ENCODE data around the gene PCDHGA8. TPM values are rescaled to one million over a fixed set of nuclear protein-coding genes. Genes with fewer than 3 reads are reported as not detected.
A peak's percentile ranks its signal among the peaks of the same experiment; 100 is the strongest.
"Not testable (repeated sequence)": the region's sequence is repeated elsewhere in the genome, so short reads cannot be mapped to it uniquely, and the experiment has no call there.

PCDHGA8 gene
- total RNA-seq, 1 donor from 2014 or later, result 8.5 TPM

GRCh38 chr5:141397756-141398551, 5.5 kb downstream of the PCDHGA8 start, which contains the start of gene PCDHGB5:
Gene PCDHGB5 (plus strand): TSS chr5:141397947. CDS start chr5:141398128, 181 bp downstream.
- intact Hi-C loops (cut with micrococcal nuclease); H3K27me3 ChIP-seq (ENCODE audit: low read depth): not testable (repeated sequence)
- Histone ChIP-seq H3K4me3 (peak within 1 kb of the TSS; percentile 59), H3K36me3 (peaks cover 25% of the 10 kb centered on the region), H3K27ac (replicated peaks) (peak within 1 kb of the TSS; percentile 61), H3K9me3 (replicated peaks) (peaks cover 93% of the 10 kb centered on the region), H3K4me1 (peaks cover 24% of the 10 kb centered on the region)
- TF ChIP-seq CTCF (IDR thresholded peaks at IDR 0.05; ENCODE audit: borderline replicate concordance), result peak; percentile 73
- peak; percentile 48 for DNase-seq

- no peak for DNase-seq
- H3K4me3 ChIP-seq, result peak overlapping the region; percentile 39
- no peak for TF ChIP-seq CTCF (IDR thresholded peaks at IDR 0.05; ENCODE audit: borderline replicate concordance)
- H3K27ac ChIP-seq (replicated peaks), result peak overlapping the region; percentile 18
- intact Hi-C loops (cut with micrococcal nuclease), result no loop called here
- H3K27me3 ChIP-seq (ENCODE audit: low read depth), result no peaks in the 10 kb centered on the region
- peaks cover 24% of the 10 kb centered on the region for H3K4me1 ChIP-seq
- peaks cover 23% of the 10 kb centered on the region for H3K36me3 ChIP-seq
- H3K9me3 ChIP-seq (replicated peaks), result peaks cover 93% of the 10 kb centered on the region
Observed at GRCh38 chr5:141398608-141399007, 6.2 kb downstream of the PCDHGA8 start.

- intact Hi-C loops (cut with micrococcal nuclease), result no loop called here
- Histone ChIP-seq H3K36me3 (peaks cover 23% of the 10 kb centered on the region), H3K9me3 (replicated peaks) (peaks cover 93% of the 10 kb centered on the region), H3K27me3 (ENCODE audit: low read depth) (no peaks in the 10 kb centered on the region), H3K27ac (replicated peaks) (no peak overlapping the region), H3K4me3 (peak overlapping the region; percentile 24), H3K4me1 (peaks cover 24% of the 10 kb centered on the region)
- TF ChIP-seq CTCF (IDR thresholded peaks at IDR 0.05; ENCODE audit: borderline replicate concordance), result no peak
- DNase-seq, result no peak
Observed at GRCh38 chr5:141399555-141400258, 7.3 kb downstream of the PCDHGA8 start.

- Histone ChIP-seq H3K9me3 (replicated peaks) (peaks cover 96% of the 10 kb centered on the region), H3K27ac (replicated peaks) (no peak within 1 kb of the TSS), H3K27me3 (ENCODE audit: low read depth) (no peaks in the 10 kb centered on the region), H3K36me3 (peaks cover 34% of the 10 kb centered on the region), H3K4me1 (peaks cover 24% of the 10 kb centered on the region), H3K4me3 (peak within 1 kb of the TSS; percentile 44)
- intact Hi-C loops (cut with micrococcal nuclease), result no loop called here
- TF ChIP-seq CTCF (IDR thresholded peaks at IDR 0.05; ENCODE audit: borderline replicate concordance), result peak; percentile 45
- DNase-seq, result no peak
Observed at GRCh38 chr5:141402553-141403243, 10.3 kb downstream of the PCDHGA8 start, which contains the start of gene PCDHGA9. Gene PCDHGA9 (plus strand): TSS chr5:141402778. CDS start chr5:141402953, 175 bp downstream.

GRCh38 chr5:141403387-141403786, 11.0 kb downstream of the PCDHGA8 start:
- no peak for DNase-seq
- H3K36me3 ChIP-seq, result peaks cover 34% of the 10 kb centered on the region
- no peak overlapping the region for H3K27ac ChIP-seq (replicated peaks)
- intact Hi-C loops (cut with micrococcal nuclease), result no loop called here
- TF ChIP-seq CTCF (IDR thresholded peaks at IDR 0.05; ENCODE audit: borderline replicate concordance), result no peak
- H3K4me1 ChIP-seq, result peaks cover 24% of the 10 kb centered on the region
- H3K9me3 ChIP-seq (replicated peaks), result peaks cover 100% of the 10 kb centered on the region
- H3K4me3 ChIP-seq, result peak overlapping the region; percentile 44
- H3K27me3 ChIP-seq (ENCODE audit: low read depth), result no peaks in the 10 kb centered on the region

All from left ventricle myocardium inferior (tissue), 1 donor.